ENCODE data around the gene SYNGR3. TPM values are rescaled to one million over a fixed set of nuclear protein-coding genes. Genes with fewer than 3 reads are reported as not detected.

SYNGR3 gene, protein sequence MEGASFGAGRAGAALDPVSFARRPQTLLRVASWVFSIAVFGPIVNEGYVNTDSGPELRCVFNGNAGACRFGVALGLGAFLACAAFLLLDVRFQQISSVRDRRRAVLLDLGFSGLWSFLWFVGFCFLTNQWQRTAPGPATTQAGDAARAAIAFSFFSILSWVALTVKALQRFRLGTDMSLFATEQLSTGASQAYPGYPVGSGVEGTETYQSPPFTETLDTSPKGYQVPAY
- 1 to 10 TPM; 2.0 to 9.0 TPM for total RNA-seq

DNA sequence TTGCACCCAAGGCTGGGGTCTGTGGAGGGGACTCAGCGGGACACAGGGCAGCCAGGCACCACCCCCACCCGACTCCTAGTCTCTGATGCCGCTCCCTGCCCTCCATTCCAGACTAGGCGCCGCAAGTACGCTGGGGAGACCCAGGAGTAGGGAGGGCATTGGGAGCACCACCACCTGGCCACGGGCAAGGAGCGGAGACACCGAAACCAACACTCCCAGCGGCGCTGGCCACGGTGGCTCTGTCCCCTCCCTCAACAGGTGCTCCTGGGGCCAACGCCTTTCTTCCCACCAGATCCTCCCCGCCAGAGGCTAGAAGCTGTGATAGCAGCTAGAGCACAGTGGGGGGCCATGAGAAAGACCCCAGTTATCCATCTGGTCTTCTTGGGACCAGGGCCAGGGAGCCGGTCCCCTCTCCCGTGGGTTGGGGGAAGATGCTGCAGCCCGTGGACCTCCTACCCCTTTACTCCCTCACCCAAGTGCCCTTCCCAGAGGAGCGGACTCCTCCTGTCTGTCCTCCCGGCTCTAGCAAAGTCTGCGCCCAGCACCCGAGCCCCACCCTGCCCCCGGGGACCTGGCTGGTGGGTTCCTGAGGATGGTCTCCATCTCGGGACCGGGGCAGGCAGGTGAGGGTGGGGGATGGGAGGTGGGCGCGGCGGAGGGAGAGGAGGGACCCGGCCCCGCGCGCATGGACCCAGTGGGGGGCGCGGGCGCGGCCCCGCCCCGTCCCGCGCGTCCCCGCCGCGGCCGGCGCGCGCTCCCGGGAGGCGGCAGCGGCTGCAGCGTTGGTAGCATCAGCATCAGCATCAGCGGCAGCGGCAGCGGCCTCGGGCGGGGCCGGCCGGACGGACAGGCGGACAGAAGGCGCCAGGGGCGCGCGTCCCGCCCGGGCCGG is at the start of gene SYNGR3:
Gene SYNGR3 (plus strand): TSS at position 762 of the 892 bp plus-strand sequence. CDS start 133 bp downstream, outside the sequence.
- DNase-seq (ENCODE audit: low spot score in 2 of 2) (no peak), ATAC-seq (no peak)
- no peaks in the 10 kb centered on the region for H3K9me3 Mint-ChIP-seq
- H3K27ac Mint-ChIP-seq: peak within 1 kb of the TSS in 1 of 2 donors; percentile 39
- peaks cover 6% of the 10 kb centered on the region in 2 donors for H3K36me3 Mint-ChIP-seq

DNA sequence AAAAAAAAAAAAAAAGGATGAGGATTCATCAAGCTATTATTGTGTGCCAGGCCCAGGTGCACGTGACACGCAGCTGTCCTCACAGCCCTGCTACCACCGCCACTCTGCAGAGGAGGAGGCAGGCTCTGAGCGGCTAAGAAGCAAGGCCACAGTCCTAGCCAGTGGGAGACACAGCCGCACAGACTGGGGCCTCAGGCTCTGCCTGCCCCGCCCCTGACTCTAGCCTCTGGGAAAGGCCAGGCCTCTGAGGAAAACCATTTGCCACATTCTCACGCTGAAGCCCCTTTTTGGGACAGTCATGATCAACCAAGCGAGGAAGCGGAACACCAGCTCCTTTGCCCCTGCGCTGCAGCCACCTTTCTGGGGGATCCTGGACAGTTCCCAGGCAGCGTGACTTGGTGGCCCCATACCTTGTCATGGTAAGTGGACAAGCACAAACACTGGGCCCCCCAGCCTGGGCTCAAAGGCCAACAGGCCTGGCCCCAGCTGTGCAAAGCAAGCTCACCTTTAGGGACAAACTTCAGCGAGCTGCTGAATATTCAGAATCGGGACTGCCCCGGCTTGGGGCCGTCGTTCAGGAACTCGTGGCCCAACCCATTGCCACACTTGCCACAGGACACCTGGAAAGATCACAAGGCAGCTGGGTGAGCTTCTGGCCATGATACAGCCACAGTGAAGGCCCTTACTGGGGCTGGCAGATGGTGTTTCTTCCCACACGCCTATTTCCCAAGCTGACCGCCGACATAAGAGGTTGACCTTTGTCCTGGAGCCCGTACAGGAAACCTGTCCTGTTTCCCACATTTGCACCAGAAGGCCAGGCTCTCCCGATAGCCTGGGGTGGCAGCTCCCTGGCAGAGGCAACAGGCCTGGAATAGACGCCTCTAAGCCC is 49.3 kb upstream of the SYNGR3 start:
- Mint-ChIP-seq H3K9me3 (no peaks in the 10 kb centered on the region), H3K27ac (no peak overlapping the region), H3K36me3 (peaks cover 0 to 11% of the 10 kb centered on the region in 2 donors)
- DNase-seq (ENCODE audit: low spot score in 2 of 2) (no peak), ATAC-seq (no peak)

DNA sequence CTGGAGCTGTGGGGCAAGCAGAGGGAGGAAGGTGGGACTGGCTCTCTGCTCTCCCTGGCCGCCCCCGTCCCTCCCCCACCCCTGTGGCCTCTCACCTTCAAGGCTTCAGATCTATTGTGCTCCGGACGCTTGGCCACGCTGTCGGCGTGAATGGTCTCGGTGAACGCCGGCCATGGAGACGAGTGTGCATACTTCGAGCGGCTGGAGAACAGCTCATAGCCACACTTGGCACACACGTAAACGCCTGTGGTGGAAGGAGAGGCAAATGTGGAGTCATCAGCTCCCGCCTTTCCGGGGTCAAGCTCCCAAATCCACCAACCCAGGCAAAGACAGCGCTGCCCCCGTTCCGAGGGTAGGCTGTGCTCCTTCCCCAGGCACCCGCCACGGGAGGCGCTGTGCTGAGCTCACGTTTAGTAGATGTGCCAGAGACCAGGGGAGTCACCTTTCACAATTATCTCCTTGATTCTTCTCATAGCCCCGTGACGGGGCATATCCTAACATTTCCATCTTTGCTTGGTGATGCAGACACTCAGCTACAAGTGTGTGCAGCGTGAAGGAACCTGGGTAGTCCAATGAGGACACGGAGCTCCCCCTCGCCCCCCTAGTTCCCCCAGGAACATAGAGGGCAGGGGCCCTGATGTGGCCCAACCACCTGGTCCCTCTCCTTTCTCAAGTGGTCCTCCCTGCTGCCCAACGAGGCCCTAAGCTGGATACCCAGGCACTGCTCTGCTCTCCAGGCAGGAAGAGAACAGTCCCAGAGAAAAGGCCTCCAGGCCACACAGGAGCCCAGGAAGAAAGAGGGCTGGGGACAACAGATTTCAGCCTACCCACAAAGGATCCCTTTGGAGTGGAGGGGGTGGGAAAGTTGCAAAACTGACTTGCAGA is 48.4 kb upstream of the SYNGR3 start:
- Mint-ChIP-seq H3K9me3 (no peaks in the 10 kb centered on the region), H3K36me3 (peaks cover 0 to 11% of the 10 kb centered on the region in 2 donors), H3K27ac (peak overlapping the region; percentile 84 to 90)
- DNase-seq (ENCODE audit: low spot score in 2 of 2): no peak
- no peak for ATAC-seq

GRCh38 chr16:1942047-1942809 is 47.5 kb upstream of the SYNGR3 start:
- ATAC-seq: no peak
- peak overlapping the region; percentile 84 to 90 for H3K27ac Mint-ChIP-seq

GRCh38 chr16:1942810-1943726 is 46.7 kb upstream of the SYNGR3 start, which contains the start of gene MSRB1:
MSRB1 (minus strand) TSS chr16:1943199; CDS start chr16:1943156, 43 bp downstream.
- Mint-ChIP-seq H3K9me3 (no peaks in the 10 kb centered on the region), H3K36me3 (peaks cover 0 to 11% of the 10 kb centered on the region in 2 donors), H3K27ac (peak within 1 kb of the TSS; percentile 90 to 95)
- ATAC-seq (peak; percentile 94 to 96), DNase-seq (ENCODE audit: low spot score in 2 of 2) (peak; percentile 99 to 100)

More at GRCh38 chr16:1942047-1942809, 47.5 kb upstream of the SYNGR3 start:
- Mint-ChIP-seq H3K9me3 (no peaks in the 10 kb centered on the region), H3K36me3 (peaks cover 0 to 11% of the 10 kb centered on the region in 2 donors)
- no peak for DNase-seq (ENCODE audit: low spot score in 2 of 2)

GRCh38 chr16:1944612-1945199 is 45.1 kb upstream of the SYNGR3 start:
- no peak for DNase-seq (ENCODE audit: low spot score in 2 of 2)
- no peaks in the 10 kb centered on the region for H3K9me3 Mint-ChIP-seq
- ATAC-seq: no peak
- H3K27ac Mint-ChIP-seq: no peak overlapping the region
- H3K36me3 Mint-ChIP-seq: peaks cover 0 to 11% of the 10 kb centered on the region in 2 donors

- Mint-ChIP-seq H3K9me3 (no peaks in the 10 kb centered on the region), H3K36me3 (peaks cover 0 to 11% of the 10 kb centered on the region in 2 donors), H3K27ac (no peak overlapping the region)
- no peak for ATAC-seq
- no peak for DNase-seq (ENCODE audit: low spot score in 2 of 2)
Observed at GRCh38 chr16:1945559-1946391, 44.0 kb upstream of the SYNGR3 start.

- no peaks in the 10 kb centered on the region for H3K9me3 Mint-ChIP-seq
- peaks cover 0 to 7% of the 10 kb centered on the region in 2 donors for H3K36me3 Mint-ChIP-seq
- no peak for DNase-seq (ENCODE audit: low spot score in 2 of 2)
- H3K27ac Mint-ChIP-seq: no peak overlapping the region
- no peak for ATAC-seq
Observed at GRCh38 chr16:1946495-1947368, 43.0 kb upstream of the SYNGR3 start.

DNA sequence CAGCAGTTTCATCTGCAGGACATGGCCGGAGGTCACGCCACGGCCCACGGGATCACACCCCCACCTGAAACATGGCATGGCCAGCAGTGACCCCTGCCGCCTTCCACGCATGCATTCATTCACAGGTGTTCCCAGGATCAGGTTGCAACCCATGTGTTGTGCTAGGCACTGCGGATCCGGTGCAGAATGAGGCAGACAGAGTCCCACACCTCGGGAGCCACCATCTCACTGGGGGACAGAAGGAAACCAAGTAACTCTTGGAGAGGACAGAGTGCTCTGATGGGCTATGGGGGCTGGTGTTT is 42.5 kb upstream of the SYNGR3 start:
- no peak for ATAC-seq
- H3K36me3 Mint-ChIP-seq: peaks cover 0 to 5% of the 10 kb centered on the region in 2 donors
- no peaks in the 10 kb centered on the region for H3K9me3 Mint-ChIP-seq
- peak overlapping the region in 1 of 2 donors; percentile 84 for H3K27ac Mint-ChIP-seq
- DNase-seq (ENCODE audit: low spot score in 2 of 2): no peak

GRCh38 chr16:1949507-1949906 is 40.3 kb upstream of the SYNGR3 start:
- Mint-ChIP-seq H3K27ac (no peak overlapping the region), H3K9me3 (no peaks in the 10 kb centered on the region), H3K36me3 (no peaks in the 10 kb centered on the region)
- DNase-seq (ENCODE audit: low spot score in 2 of 2): no peak
- ATAC-seq: no peak

DNA sequence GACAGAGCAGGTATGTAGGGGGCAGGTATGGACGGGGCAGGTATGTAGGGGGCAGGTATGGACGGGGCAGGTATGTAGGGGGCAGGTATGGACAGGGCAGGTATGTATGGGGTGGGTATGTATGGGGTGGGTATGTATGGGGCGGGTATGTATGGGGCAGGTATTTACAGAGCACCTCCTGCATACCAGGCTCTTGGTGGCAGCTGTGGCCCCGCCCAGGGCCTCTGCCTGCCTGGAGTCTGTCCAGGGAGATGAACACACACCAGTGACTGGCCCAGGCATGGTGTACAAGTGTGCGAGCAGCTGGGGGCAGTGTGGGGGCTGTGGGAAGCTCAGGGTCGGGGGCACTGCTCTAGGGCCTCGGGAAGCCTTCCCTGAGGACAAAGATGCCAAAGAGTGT is 39.7 kb upstream of the SYNGR3 start:
- H3K36me3 Mint-ChIP-seq: no peaks in the 10 kb centered on the region
- ATAC-seq (no peak), DNase-seq (ENCODE audit: low spot score in 2 of 2) (no peak)
- no peak overlapping the region for H3K27ac Mint-ChIP-seq
- no peaks in the 10 kb centered on the region for H3K9me3 Mint-ChIP-seq

DNA sequence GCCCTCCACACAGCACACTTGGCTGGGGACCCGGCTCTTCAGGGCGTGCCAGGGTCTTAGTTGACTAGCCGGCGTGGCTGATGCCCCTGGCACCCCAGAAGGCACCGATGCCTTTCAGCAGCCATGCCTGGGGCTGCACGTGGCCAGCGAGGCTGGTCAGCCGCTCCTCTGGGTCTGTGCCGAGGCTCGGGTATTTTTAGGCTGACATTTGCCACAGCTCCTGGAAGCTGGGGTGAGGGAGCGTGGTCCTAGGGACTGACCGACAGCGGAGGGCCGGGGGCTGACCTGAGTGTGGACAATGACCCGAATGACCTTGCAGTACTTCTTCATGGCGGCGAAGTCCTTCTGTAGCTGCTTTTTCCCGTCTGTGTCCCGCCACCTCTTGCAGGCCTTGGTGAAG is 39.2 kb upstream of the SYNGR3 start:
- Mint-ChIP-seq H3K27ac (no peak overlapping the region), H3K36me3 (no peaks in the 10 kb centered on the region), H3K9me3 (no peaks in the 10 kb centered on the region)
- DNase-seq (ENCODE audit: low spot score in 2 of 2): no peak
- ATAC-seq: no peak
